Caco-2 (cell line): Measurements from ENCODE around the gene PARP3. TPM values are rescaled to one million over a fixed set of nuclear protein-coding genes. Genes with fewer than 3 reads are reported as not detected.

Experiments
- BruUV-seq: library from RNA; stranded (reverse); fragments of 400-500 nt; replicated peaks from 2 replicates; lab custom pipeline; 2021; lab: Mats Ljungman, UMichigan
- CTCF ChIA-PET: fragments of 300-600 bp; sonication (Branson Sonifier 250); formaldehyde crosslinking; loops from one replicate; lab custom pipeline; 2022; ENCODE audit warnings: antibody characterized with exemption; lab: Charles Lee
- POLR2A ChIA-PET: fragments of 300-600 bp; sonication (Branson Sonifier 250); formaldehyde crosslinking; loops from one replicate; lab custom pipeline; 2022; ENCODE audit warnings: antibody characterized with exemption; lab: Charles Lee
- DNase-seq, 2 experiments: peaks; one replicate each; pipeline versions ENCODE4 v3.0.0 to v3.0.0-alpha.2; 2020 to 2022
- H3K27me3 ChIP-seq: replicated peaks from 2 replicates; pipeline ENCODE4 v1.6.0; 2011; ENCODE audit warnings: low read length; ENCODE audit not compliant: control insufficient read depth, insufficient read depth
- H3K36me3 ChIP-seq: 2 replicates; pipeline ENCODE4 v1.5.1; 2011; ENCODE audit warnings: low read length; ENCODE audit not compliant: control insufficient read depth, insufficient read depth
- H3K4me1 ChIP-seq: fragments of 250-450 bp; sonication (Bioruptor Pico); 2 replicates; pipeline ENCODE4 v1.5.1; 2020; ENCODE audit warnings: mild to moderate bottlenecking
- H3K4me3 ChIP-seq: 2 replicates; pipeline ENCODE4 v1.5.1; 2011; ENCODE audit warnings: low read depth, mild to moderate bottlenecking, control low read depth, low read length
- H3K9me3 ChIP-seq: fragments of 250-450 bp; sonication (Bioruptor Pico); 2 replicates; pipeline ENCODE4 v1.5.1; 2020; ENCODE audit warnings: mild to moderate bottlenecking, moderate library complexity
- H3K27ac Mint-ChIP-seq: one replicate; pipeline ENCODE4 v1.8.0; 2022; ENCODE audit warnings: mixed read lengths; ENCODE audit not compliant: unreplicated experiment
- H3K27me3 Mint-ChIP-seq: one replicate; pipeline ENCODE4 v1.8.0; 2022; ENCODE audit warnings: mixed read lengths; ENCODE audit not compliant: insufficient read depth, unreplicated experiment
- H3K36me3 Mint-ChIP-seq: one replicate; pipeline ENCODE4 v1.8.0; 2022; ENCODE audit warnings: mild to moderate bottlenecking, mixed read lengths; ENCODE audit not compliant: insufficient read depth, unreplicated experiment
- H3K4me1 Mint-ChIP-seq: one replicate; pipeline ENCODE4 v1.8.0; 2022; ENCODE audit warnings: low read depth, mixed read lengths; ENCODE audit not compliant: unreplicated experiment
- H3K4me3 Mint-ChIP-seq: one replicate; pipeline ENCODE4 v1.8.0; 2022; ENCODE audit warnings: mild to moderate bottlenecking, moderate library complexity, mixed read lengths; ENCODE audit not compliant: unreplicated experiment
- H3K9me3 Mint-ChIP-seq: one replicate; pipeline ENCODE4 v1.8.0; 2022; ENCODE audit warnings: mixed read lengths; ENCODE audit not compliant: unreplicated experiment
- intact Hi-C: fragments of 100-400 bp; cut with micrococcal nuclease; formaldehyde crosslinking; loops from one replicate; pipeline ENCODE4 v1.10.0; 2022; ENCODE audit not compliant: unreplicated experiment
- total RNA-seq: library from RNA; stranded (reverse); gene quantifications from 2 replicates; pipeline ENCODE4 v1.2.3, GENCODE V29; 2022
- TF ChIP-seq, protein P1 (sequence below), 2 experiments: fragments of 200-600 bp in 1 of 2; IDR thresholded peaks; 1 replicate in 1 of 2; 2 replicates in 1 of 2; pipeline versions ENCODE4 v1.5.1 to v1.8.0; 2011 to 2022; ENCODE audit warnings: antibody characterized with exemption in 1 of 2, control low read depth in 1 of 2, inconsistent platforms in 1 of 2, low read depth in 1 of 2, low read length in 1 of 2, mild to moderate bottlenecking in 1 of 2, moderate library complexity in 1 of 2; ENCODE audit not compliant: insufficient read depth in 1 of 2, severe bottlenecking in 1 of 2, unreplicated experiment in 1 of 2

Gene PARP3
- total RNA-seq, 1 experiment from 2014 or later: 3.3 TPM

DNA sequence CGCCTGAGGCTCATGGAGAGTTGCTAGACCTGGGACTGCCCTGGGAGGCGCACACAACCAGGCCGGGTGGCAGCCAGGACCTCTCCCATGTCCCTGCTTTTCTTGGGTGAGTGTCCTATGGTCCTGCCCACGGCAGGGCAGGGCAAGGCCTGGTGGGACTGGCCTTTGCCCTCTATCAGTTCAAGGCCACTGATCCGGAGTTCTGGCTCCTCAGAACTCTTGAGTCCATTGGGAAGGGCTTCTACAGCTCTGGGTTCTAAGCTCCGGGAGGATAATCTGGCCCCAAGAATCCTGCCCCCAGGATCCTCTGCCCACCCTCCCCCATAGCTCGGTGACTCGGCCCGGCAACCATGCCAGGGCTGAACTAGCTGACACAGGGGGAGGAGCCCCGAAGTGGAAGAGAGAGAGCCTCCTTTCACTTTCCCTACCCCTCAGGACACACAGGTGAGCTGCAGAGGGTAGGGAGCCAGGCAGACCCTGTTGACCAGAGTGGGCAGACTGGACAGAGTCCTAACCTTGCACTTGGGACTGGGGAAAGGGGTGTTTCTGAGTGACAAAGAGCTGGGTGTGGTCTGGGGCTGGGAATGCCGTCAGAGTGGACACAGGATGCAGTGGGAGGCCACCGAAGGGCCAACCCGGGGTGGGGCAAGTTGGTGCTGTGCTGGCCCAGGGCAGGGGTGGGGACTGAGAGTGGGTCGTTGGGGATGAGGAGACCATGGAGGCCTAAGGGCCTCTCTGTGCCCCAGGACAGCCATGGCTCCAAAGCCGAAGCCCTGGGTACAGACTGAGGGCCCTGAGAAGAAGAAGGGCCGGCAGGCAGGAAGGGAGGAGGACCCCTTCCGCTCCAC lies 664 bp downstream of the PARP3 start:
- Histone ChIP-seq H3K27me3 (no peaks in the 10 kb centered on the region), H3K4me1 (peaks cover 13% of the 10 kb centered on the region), H3K36me3 (no peaks in the 10 kb centered on the region), H3K4me3 (peak overlapping the region; percentile 26), H3K9me3 (no peaks in the 10 kb centered on the region)
- no peaks in the 10 kb centered on the region for H3K9me3 Mint-ChIP-seq
- no TSS peak for BruUV-seq
- H3K4me3 Mint-ChIP-seq: peak overlapping the region; percentile 63
- peaks cover 7% of the 10 kb centered on the region for H3K4me1 Mint-ChIP-seq
- intact Hi-C loops: loop anchor here (1.0 to 2.0 kb wide), 5 partner anchors 24 to 201 kb away; partner anchors contain the start of genes ABHD14B and PCBP4
- peaks cover 21% of the 10 kb centered on the region for H3K36me3 Mint-ChIP-seq
- ChIA-PET CTCF (interaction anchor here (0.6 to 2.7 kb wide), 7 partner anchors 31 to 362 kb away, joined by 3 to 41 read pairs (median 7); partner anchors contain the start of genes ABHD14B, ACY1, DUSP7 and POC1A), POLR2A (interaction anchor here (0.5 to 2.2 kb wide), 5 partner anchors 30 to 113 kb away, joined by 4 to 15 read pairs (median 5); partner anchors contain the start of genes ABHD14A, ABHD14B, ACY1 and RPL29)
- H3K27ac Mint-ChIP-seq: peak overlapping the region; percentile 6
- DNase-seq: peak; percentile 7 to 39
- TF ChIP-seq, protein P1, sequence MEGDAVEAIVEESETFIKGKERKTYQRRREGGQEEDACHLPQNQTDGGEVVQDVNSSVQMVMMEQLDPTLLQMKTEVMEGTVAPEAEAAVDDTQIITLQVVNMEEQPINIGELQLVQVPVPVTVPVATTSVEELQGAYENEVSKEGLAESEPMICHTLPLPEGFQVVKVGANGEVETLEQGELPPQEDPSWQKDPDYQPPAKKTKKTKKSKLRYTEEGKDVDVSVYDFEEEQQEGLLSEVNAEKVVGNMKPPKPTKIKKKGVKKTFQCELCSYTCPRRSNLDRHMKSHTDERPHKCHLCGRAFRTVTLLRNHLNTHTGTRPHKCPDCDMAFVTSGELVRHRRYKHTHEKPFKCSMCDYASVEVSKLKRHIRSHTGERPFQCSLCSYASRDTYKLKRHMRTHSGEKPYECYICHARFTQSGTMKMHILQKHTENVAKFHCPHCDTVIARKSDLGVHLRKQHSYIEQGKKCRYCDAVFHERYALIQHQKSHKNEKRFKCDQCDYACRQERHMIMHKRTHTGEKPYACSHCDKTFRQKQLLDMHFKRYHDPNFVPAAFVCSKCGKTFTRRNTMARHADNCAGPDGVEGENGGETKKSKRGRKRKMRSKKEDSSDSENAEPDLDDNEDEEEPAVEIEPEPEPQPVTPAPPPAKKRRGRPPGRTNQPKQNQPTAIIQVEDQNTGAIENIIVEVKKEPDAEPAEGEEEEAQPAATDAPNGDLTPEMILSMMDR (IDR thresholded peaks at IDR 0.05; ENCODE audit: insufficient read depth in 1 of 2, low read depth in 1 of 2, low read length in 1 of 2, severe bottlenecking in 1 of 2, unreplicated experiment in 1 of 2): no peak
- H3K27me3 Mint-ChIP-seq: no peaks in the 10 kb centered on the region

DNA sequence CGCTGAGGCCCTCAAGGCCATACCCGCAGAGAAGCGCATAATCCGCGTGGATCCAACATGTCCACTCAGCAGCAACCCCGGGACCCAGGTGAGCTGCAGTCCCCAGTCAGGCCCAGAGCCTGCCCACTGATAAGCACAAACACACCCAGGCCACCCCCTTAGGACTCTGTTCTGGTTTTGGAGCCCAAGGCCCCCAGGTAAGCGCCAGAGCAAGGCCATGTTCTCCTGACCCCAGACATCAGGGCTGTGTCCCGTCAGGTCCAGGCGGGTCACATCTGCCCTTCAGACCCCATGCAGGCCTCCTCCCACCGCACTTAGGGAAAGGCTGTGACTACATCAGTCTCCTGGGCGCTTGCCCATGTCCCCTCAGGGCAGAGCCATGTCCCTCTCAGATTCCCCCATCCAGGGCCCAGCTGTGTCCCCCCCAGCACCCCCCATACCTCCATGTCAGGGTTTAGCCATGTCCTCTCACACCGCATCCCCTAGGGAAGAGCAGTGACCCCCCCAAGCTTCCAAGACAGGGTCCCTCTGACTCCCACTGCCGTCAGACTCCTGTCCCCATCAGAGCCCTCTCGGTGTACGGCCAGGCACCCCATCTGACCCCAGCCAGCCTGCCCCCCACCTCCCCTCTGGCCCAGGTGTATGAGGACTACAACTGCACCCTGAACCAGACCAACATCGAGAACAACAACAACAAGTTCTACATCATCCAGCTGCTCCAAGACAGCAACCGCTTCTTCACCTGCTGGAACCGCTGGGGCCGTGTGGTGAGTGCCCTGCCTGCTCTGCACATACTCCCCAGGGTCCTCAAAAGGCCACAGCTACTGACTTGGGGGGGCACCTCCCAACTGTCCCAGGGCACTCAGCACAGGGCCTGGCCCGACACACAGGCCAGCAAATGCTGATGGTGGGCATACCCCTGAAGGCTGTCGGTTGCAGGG lies 1.6 kb downstream of the PARP3 start:
- Histone ChIP-seq H3K9me3 (no peaks in the 10 kb centered on the region), H3K27me3 (no peaks in the 10 kb centered on the region), H3K4me1 (peaks cover 13% of the 10 kb centered on the region), H3K36me3 (no peaks in the 10 kb centered on the region), H3K4me3 (no peak overlapping the region)
- ChIA-PET CTCF (interaction anchor here (0.6 to 2.4 kb wide), 2 partner anchors 39 to 363 kb away, joined by 3 to 41 read pairs; partner anchors contain the start of gene ACY1), POLR2A (interaction anchor here (0.9 kb wide), 1 partner anchor 52 kb away, joined by 4 read pairs; the partner anchor contains the start of gene RPL29)
- Mint-ChIP-seq H3K36me3 (peaks cover 13% of the 10 kb centered on the region), H3K27ac (peak overlapping the region; percentile 42), H3K4me1 (peaks cover 7% of the 10 kb centered on the region), H3K27me3 (no peaks in the 10 kb centered on the region), H3K9me3 (no peaks in the 10 kb centered on the region), H3K4me3 (no peak overlapping the region)
- BruUV-seq: no TSS peak
- TF ChIP-seq, protein P1 (IDR thresholded peaks at IDR 0.05; ENCODE audit: insufficient read depth in 1 of 2, low read depth in 1 of 2, low read length in 1 of 2, severe bottlenecking in 1 of 2, unreplicated experiment in 1 of 2): no peak
- intact Hi-C loops: loop anchor here (2.0 kb wide), 1 partner anchor 53 kb away; no protein-coding TSS in a partner anchor
- no peak for DNase-seq
